Measurements from ENCODE around the gene CCDC194.

CCDC194 gene

DNA sequence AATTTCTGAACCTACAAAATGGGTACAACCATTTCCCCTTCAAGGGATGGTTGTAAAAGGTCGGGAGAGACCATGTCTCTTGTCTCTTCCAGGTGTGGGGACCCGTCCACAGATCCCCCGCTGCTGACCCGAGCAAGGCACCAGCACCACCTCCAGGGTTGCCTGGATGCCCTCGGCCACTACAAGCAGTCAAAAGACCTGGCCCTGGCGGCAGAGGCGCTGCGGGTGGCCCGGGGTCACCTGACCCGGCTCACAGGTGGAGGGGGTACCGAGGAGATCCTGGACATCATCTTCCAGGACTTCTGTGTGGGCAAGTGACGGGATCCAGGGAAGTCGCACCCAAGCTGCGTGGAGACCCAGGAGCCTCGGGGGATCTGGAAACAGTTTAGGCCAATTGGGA lies 52.6 kb downstream of the CCDC194 start:
- no peak for DNase-seq
- no peak overlapping the region for H3K18ac ChIP-seq (ENCODE audit: low read length)
- H3K27ac ChIP-seq (ENCODE audit: low read depth, low read length), result no peak overlapping the region

DNA sequence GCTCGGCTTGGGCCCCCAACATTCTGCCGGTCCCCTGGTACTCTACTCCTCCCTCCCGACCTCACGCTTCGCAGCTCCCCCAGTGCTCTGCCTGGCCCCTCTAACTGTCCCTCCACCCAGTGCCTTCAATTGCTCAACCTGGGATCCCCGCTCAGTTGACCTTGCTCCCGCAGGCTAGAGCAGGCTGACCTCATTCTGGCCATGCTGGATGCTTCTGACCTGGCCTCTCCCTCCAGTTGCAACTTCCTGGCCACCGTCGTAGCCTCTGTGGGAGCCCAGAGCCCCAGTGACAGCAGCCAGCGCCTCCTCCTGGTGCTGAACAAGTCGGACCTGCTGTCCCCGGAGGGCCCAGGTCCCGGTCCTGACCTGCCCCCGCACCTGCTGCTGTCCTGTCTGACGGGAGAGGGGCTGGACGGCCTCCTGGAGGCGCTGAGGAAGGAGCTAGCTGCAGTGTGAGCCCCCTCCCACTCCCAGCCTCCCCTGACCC lies 53.1 kb downstream of the CCDC194 start:
- Histone ChIP-seq H3K4ac (ENCODE audit: low read depth, low read length) (no peak overlapping the region), H3K36me3 (ENCODE audit: control insufficient read depth in 1 of 2, insufficient read depth in 2 of 2, low read length in 2 of 2) (peaks cover 4 to 5% of the 10 kb centered on the region in 2 experiments), H2AFZ (ENCODE audit: insufficient read depth, low read length, poor library complexity) (no peak overlapping the region), H2BK120ac (ENCODE audit: insufficient read depth, low read length, poor library complexity) (no peak overlapping the region), H2AK5ac (ENCODE audit: low read length) (no peak overlapping the region), H4K8ac (ENCODE audit: low read depth, low read length) (no peak overlapping the region), H3K9ac (ENCODE audit: low read length) (no peak overlapping the region), H3K4me1 (ENCODE audit: control insufficient read depth in 1 of 2, insufficient read depth in 2 of 2, low read length in 2 of 2) (peaks cover 8 to 10% of the 10 kb centered on the region in 2 experiments), H2BK12ac (ENCODE audit: low read length) (no peak overlapping the region), H4K91ac (ENCODE audit: low read depth, low read length) (no peak overlapping the region), H3K4me2 (ENCODE audit: low read length) (no peak overlapping the region), H3K27me3 (ENCODE audit: insufficient read depth, low read length) (no peaks in the 10 kb centered on the region), H3K79me2 (ENCODE audit: control insufficient read depth, insufficient read depth, low read length, poor library complexity) (peaks cover 2% of the 10 kb centered on the region), H3K23ac (ENCODE audit: low read length) (no peak overlapping the region), H3K4me3 (ENCODE audit: low read depth, low read length) (no peak overlapping the region), H3K79me1 (ENCODE audit: low read length) (peaks cover 11% of the 10 kb centered on the region), H3K9me3 (ENCODE audit: insufficient read depth, low read depth, low read length) (no peaks in the 10 kb centered on the region), H3K14ac (ENCODE audit: low read length) (no peak overlapping the region), H3K18ac (ENCODE audit: low read length) (no peak overlapping the region), H4K12ac (ENCODE audit: low read depth, low read length) (no peak overlapping the region), H3K27ac (ENCODE audit: low read depth, low read length) (no peak overlapping the region), H2BK5ac (ENCODE audit: low read depth, low read length, poor library complexity) (no peak overlapping the region)
- WGBS (ENCODE audit: extremely low coverage, insufficient coverage, insufficient read length), result no CpG with 5 or more reads among the region's 17 CpGs
- no peak for DNase-seq

More for the DNA sequence above, 52.6 kb downstream of the CCDC194 start:
- Histone ChIP-seq H3K4me3 (ENCODE audit: low read depth, low read length) (no peak overlapping the region), H3K23ac (ENCODE audit: low read length) (no peak overlapping the region), H2BK5ac (ENCODE audit: low read depth, low read length, poor library complexity) (no peak overlapping the region), H4K12ac (ENCODE audit: low read depth, low read length) (no peak overlapping the region), H3K4me2 (ENCODE audit: low read length) (no peak overlapping the region), H2AFZ (ENCODE audit: insufficient read depth, low read length, poor library complexity) (no peak overlapping the region), H3K9ac (ENCODE audit: low read length) (no peak overlapping the region), H4K8ac (ENCODE audit: low read depth, low read length) (no peak overlapping the region), H2BK120ac (ENCODE audit: insufficient read depth, low read length, poor library complexity) (no peak overlapping the region), H3K4me1 (ENCODE audit: control insufficient read depth in 1 of 2, insufficient read depth in 2 of 2, low read length in 2 of 2) (peaks cover 8 to 10% of the 10 kb centered on the region in 2 experiments), H3K36me3 (ENCODE audit: control insufficient read depth in 1 of 2, insufficient read depth in 2 of 2, low read length in 2 of 2) (peaks cover 4 to 5% of the 10 kb centered on the region in 2 experiments), H2AK5ac (ENCODE audit: low read length) (no peak overlapping the region), H3K4ac (ENCODE audit: low read depth, low read length) (no peak overlapping the region), H3K79me1 (ENCODE audit: low read length) (peaks cover 11% of the 10 kb centered on the region), H4K91ac (ENCODE audit: low read depth, low read length) (no peak overlapping the region), H3K79me2 (ENCODE audit: control insufficient read depth, insufficient read depth, low read length, poor library complexity) (peaks cover 2% of the 10 kb centered on the region), H3K14ac (ENCODE audit: low read length) (no peak overlapping the region), H3K9me3 (ENCODE audit: insufficient read depth, low read depth, low read length) (no peaks in the 10 kb centered on the region), H3K27me3 (ENCODE audit: insufficient read depth, low read length) (no peaks in the 10 kb centered on the region), H2BK12ac (ENCODE audit: low read length) (no peak overlapping the region)
- no CpG with 5 or more reads among the region's 15 CpGs for WGBS (ENCODE audit: extremely low coverage, insufficient coverage, insufficient read length)

All from trophoblast cell (in vitro differentiated cells and primary cell).